HG02870 (cell line): Measurements from ENCODE around the gene ITGA4.
"Not testable (repeated sequence)": the region's sequence is repeated elsewhere in the genome, so short reads cannot be mapped to it uniquely, and the experiment has no call there.

Experiments used
- ATAC-seq: cut with Tn5 transposase; IDR thresholded peaks from one replicate; pipeline ENCODE4 v1.9.1; 2021; ENCODE audit warnings: mild to moderate bottlenecking, moderate library complexity; ENCODE audit not compliant: unreplicated experiment

Gene ITGA4

GRCh38 chr2:181457121-181457740 is at the start of gene ITGA4:
TSS of gene ITGA4 (plus strand) at chr2:181457386. CDS start at chr2:181457655, 269 bp downstream.
- ATAC-seq, result peak; percentile 77

- ATAC-seq, result no peak
Measured at GRCh38 chr2:181408861-181409260, 48.3 kb upstream of the ITGA4 start.

DNA sequence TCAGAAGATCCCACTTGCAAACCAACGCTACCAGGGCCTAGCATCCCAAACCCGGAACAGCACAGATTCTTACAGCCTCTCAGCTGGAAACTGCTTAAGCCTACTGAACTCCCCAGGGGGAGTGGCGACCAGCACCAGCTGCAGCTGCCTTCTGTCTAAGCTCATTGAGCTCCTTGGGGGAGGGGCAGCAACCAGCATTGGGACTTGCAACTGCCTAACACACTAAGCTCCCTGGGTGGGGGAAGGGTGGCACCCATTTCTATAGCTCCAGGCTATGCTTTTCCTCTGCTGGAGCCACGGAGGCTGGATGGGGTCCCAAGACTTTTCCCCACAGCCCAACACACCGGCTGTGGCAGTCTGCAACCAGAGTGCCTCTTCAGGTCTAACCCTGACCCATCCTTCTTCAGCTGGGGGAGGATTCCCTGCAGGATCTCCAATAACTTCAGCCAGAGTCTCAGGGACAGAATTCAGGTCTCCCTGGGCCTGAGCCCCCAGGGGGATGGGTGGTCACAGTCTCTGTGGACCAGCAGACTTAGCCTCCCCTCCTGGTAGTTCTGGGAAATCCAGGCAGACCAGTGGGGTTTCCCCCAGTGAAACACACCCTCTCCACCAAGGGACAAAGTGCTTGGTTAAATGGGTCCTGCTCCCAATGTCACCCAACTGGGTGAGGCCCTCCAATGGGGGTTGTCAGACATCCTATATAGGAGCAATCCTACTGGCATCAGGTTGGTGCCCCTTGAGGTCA is 45.9 kb upstream of the ITGA4 start:
- ATAC-seq, result peak; percentile 86

DNA sequence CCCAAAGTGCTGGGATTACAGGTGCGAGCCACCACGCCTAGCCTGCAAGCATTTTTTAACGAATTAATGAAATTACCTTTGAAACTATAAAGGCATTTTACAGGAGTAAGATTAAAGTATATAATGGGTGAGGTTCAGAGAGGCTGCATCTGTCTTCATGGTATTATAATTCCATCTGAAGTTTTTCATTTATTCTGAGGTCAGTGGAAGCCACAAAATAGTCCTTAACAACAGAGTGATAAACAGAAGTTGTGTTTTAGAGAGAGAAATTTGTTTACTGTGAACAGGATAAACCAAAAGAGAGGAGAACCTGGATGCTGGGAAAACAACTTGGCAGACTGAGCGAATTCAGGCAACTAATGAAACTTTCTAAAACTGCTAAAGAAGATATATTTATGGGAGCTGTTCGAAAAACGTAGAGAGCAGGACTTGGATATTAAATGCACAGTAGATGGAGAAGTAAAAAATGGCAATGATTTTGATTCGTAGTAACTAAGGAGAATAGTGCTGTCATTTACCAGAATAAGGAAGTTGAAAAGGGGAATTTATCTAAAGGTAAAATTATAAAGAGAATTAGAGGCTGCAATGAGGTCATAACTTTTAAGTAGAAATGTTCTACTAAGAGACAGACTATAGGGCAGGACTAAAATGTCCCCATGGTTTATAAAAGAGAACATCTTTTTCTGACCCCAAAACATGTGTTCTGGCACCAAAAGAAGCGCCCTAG is 37.9 kb upstream of the ITGA4 start:
- ATAC-seq, result no peak

GRCh38 chr2:181420259-181421130 is 36.7 kb upstream of the ITGA4 start:
- peak; percentile 32 for ATAC-seq

DNA sequence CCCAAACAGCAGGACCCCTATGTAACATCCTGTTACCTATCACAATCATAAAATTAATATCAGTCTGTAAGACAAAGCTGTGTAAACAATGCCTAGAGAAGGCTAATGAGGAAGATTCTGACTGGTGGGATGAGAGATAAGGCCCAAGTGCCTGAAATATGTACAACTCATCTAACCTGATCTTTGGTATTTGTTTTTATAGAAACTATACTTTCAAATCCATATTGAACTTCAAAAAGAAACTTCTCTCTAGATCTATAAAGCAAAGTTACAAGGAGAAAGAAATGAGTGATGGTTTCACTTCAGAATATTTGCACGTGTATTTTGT is 36.1 kb upstream of the ITGA4 start:
- ATAC-seq, result peak; percentile 47

GRCh38 chr2:181421464-181421863 is 35.7 kb upstream of the ITGA4 start:
- ATAC-seq, result no peak

DNA sequence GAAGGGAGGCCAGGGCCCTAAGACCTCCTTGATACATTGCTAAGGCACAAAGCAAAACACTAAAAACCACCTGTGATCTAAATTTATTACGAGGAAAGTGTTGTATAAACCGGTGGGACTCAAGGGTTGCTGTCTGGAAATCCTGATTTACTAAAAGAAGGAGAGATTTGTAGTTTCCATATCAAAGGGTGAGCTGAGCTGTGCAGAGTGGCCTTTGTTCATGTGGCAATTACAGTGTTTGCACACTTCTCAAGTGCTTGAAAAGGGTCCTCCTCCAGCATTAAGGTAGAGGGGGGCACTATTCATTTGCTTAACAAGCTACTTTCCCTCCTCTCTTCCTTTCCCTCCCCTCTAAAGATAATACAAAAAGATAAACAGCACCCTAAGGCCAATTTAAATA is 30.5 kb upstream of the ITGA4 start:
- no peak for ATAC-seq

GRCh38 chr2:181430406-181431118 is 26.6 kb upstream of the ITGA4 start:
- peak; percentile 44 for ATAC-seq

DNA sequence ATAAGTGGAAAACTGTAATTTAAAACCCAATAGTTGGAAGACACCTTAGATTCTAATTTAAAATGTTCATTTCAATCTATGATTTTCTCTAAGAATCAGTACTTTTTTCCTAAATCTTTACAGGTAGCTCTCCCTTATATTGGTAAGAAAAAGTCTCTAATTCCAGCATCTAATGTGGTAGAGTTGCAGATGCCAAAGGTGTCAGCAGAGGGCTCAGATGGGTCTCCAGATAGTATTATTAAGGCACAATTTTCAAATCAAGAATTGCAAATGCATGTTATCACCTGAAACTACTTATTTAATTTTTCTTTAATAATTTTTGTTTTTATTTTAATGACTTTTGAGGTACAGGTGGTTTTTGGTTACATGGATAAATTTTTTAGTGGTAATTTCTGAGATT is 25.5 kb upstream of the ITGA4 start:
- ATAC-seq, result no peak

DNA sequence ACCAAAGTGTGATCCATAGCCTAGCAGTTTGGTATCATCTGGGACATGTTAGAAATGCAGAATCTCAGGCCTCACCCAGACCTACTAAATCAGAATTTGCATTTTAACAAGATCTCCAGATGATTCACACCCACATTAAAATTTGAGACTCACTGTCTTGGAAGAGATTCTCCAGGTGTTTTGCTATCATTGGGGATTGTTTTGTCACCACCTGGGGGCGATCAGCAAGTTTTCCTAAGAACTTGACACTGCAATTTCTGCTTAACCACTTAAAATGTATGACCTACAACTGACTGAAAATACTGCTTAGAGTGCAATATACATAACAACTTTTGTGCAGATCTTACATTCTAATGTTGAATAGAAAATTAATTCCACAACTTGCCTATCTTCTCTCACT is 18.9 kb upstream of the ITGA4 start:
- ATAC-seq, result no peak

GRCh38 chr2:181440344-181440743 is 16.8 kb upstream of the ITGA4 start:
- ATAC-seq, result no peak

- no peak for ATAC-seq
Measured at GRCh38 chr2:181440919-181441318, 16.3 kb upstream of the ITGA4 start.

GRCh38 chr2:181441670-181442069 is 15.5 kb upstream of the ITGA4 start:
- no peak for ATAC-seq

GRCh38 chr2:181444654-181445053 is 12.5 kb upstream of the ITGA4 start:
- ATAC-seq, result no peak

- ATAC-seq, result peak; percentile 61
Measured at GRCh38 chr2:181446985-181447384, 10.2 kb upstream of the ITGA4 start.

DNA sequence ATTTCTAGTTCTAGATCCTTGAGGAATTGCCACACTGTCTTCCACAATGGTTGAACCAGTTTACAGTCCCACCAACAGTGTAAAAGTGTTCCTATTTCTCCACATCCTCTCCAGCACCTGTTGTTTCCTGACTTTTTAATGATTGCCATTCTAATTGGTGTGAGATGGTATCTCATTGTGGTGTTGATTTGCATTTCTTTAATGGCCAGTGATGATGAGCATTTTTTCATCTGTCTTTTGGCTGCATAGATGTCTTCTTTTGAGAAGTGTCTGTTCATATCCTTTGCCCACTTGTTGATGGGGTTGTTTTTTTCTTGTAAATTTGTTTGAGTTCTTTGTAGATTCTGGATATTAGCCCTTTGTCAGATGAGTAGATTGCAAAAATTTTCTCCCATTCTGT is 7.9 kb upstream of the ITGA4 start:
- not testable (repeated sequence) for ATAC-seq

DNA sequence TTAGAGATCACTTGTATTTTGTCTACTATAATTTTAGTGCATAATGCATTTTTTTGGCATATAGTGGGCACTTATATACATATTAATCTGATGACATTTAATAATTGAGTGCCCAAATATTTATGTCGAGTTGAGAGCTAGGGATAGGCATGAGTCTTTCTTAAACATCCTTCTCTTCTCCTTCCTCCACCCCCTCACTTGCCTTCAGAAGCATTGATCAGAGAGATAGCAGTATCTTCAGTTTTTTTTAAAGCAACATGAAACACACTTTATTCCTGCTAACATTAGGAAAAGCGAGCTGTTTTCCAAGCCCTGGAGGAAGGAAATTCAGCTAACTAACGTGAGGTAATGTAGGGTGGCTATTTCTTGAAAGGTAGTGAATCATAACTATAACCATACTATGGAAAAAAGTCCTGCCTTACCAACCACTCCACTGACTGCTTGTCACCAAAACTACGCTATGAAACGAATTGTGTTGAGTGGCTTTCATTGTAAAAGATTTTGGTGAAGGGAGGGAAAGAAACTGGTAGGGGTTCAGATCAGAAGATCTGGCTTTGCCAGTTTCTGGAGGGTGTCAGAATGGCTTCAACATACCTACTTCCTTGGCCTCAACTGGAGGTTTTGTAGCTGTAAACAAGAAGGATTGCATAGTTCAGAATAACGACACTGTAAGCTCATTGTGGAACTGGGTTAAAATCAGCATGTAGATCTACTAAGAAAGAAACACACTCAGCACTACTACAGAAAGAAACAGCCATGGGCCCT is 2.3 kb upstream of the ITGA4 start:
- ATAC-seq, result no peak

GRCh38 chr2:181456660-181457120 is 496 bp upstream of the ITGA4 start:
- peak; percentile 59 for ATAC-seq
